Trophoblast cell (in vitro differentiated cells and primary cell): ENCODE data around the gene CYTH3.

Experiments used
- DNase-seq, 2 donors: peaks; one replicate each; pipeline ENCODE4 v3.0.0-alpha.2; 2016
- H2AFZ ChIP-seq: 2 replicates; pipeline ENCODE4 v1.6.1; 2013; ENCODE audit warnings: low read length, moderate library complexity, mild to moderate bottlenecking; ENCODE audit not compliant: insufficient read depth, poor library complexity
- H2AK5ac ChIP-seq: 2 replicates; pipeline ENCODE4 v1.6.1; 2013; ENCODE audit warnings: mild to moderate bottlenecking, low read length
- H2BK120ac ChIP-seq: 2 replicates; pipeline ENCODE4 v1.6.1; 2013; ENCODE audit warnings: low read length, mild to moderate bottlenecking, moderate library complexity; ENCODE audit not compliant: insufficient read depth, poor library complexity
- H2BK12ac ChIP-seq: 2 replicates; pipeline ENCODE4 v1.6.1; 2013; ENCODE audit warnings: mild to moderate bottlenecking, low read length, moderate library complexity
- H2BK5ac ChIP-seq: 2 replicates; pipeline ENCODE4 v1.6.1; 2013; ENCODE audit warnings: low read length, low read depth, moderate library complexity, mild to moderate bottlenecking; ENCODE audit not compliant: poor library complexity
- H3K14ac ChIP-seq: 2 replicates; pipeline ENCODE4 v1.6.1; 2013; ENCODE audit warnings: mild to moderate bottlenecking, low read length
- H3K18ac ChIP-seq: 2 replicates; pipeline ENCODE4 v1.6.1; 2013; ENCODE audit warnings: mild to moderate bottlenecking, low read length
- H3K23ac ChIP-seq: 2 replicates; pipeline ENCODE4 v1.6.1; 2013; ENCODE audit warnings: low read length
- H3K27ac ChIP-seq: 2 replicates; pipeline ENCODE4 v1.5.1; 2013; ENCODE audit warnings: low read depth, mild to moderate bottlenecking, inconsistent platforms, low read length, moderate library complexity
- H3K27me3 ChIP-seq: 2 replicates; pipeline ENCODE4 v1.6.1; 2013; ENCODE audit warnings: inconsistent platforms, mild to moderate bottlenecking, low read length, moderate library complexity; ENCODE audit not compliant: insufficient read depth
- H3K36me3 ChIP-seq, 2 experiments: 1 replicate in 1 of 2; 2 replicates in 1 of 2; pipeline ENCODE4 v1.6.1; 2013; ENCODE audit warnings: low read length in 2 of 2, mild to moderate bottlenecking in 2 of 2, moderate library complexity in 1 of 2; ENCODE audit not compliant: insufficient read depth in 2 of 2, control insufficient read depth in 1 of 2
- H3K4ac ChIP-seq: 2 replicates; pipeline ENCODE4 v1.6.1; 2013; ENCODE audit warnings: low read depth, mild to moderate bottlenecking, low read length, moderate library complexity
- H3K4me1 ChIP-seq, 2 experiments: 1 replicate in 1 of 2; 2 replicates in 1 of 2; pipeline ENCODE4 v1.6.1; 2013; ENCODE audit warnings: low read length in 2 of 2, mild to moderate bottlenecking in 2 of 2, moderate library complexity in 1 of 2; ENCODE audit not compliant: insufficient read depth in 2 of 2, control insufficient read depth in 1 of 2
- H3K4me2 ChIP-seq: 2 replicates; pipeline ENCODE4 v1.6.1; 2013; ENCODE audit warnings: inconsistent platforms, mild to moderate bottlenecking, low read length, moderate library complexity
- H3K4me3 ChIP-seq: 2 replicates; pipeline ENCODE4 v1.5.1; 2013; ENCODE audit warnings: mild to moderate bottlenecking, low read depth, low read length, inconsistent platforms
- H3K79me1 ChIP-seq: one replicate; pipeline ENCODE4 v1.6.1; 2013; ENCODE audit warnings: low read length
- H3K79me2 ChIP-seq: 2 replicates; pipeline ENCODE4 v1.6.1; 2013; ENCODE audit warnings: low read length, mild to moderate bottlenecking; ENCODE audit not compliant: control insufficient read depth, insufficient read depth, poor library complexity
- H3K9ac ChIP-seq: 2 replicates; pipeline ENCODE4 v1.6.1; 2013; ENCODE audit warnings: mild to moderate bottlenecking, low read length
- H3K9me3 ChIP-seq: 2 replicates; pipeline ENCODE4 v1.6.1; 2013; ENCODE audit warnings: low read depth, mild to moderate bottlenecking, control low read depth, inconsistent platforms, low read length; ENCODE audit not compliant: insufficient read depth
- H4K12ac ChIP-seq: 2 replicates; pipeline ENCODE4 v1.6.1; 2013; ENCODE audit warnings: low read depth, mild to moderate bottlenecking, low read length, moderate library complexity
- H4K8ac ChIP-seq: 2 replicates; pipeline ENCODE4 v1.6.1; 2013; ENCODE audit warnings: low read depth, mild to moderate bottlenecking, low read length, moderate library complexity
- H4K91ac ChIP-seq: one replicate; pipeline ENCODE4 v1.6.1; 2013; ENCODE audit warnings: low read depth, mild to moderate bottlenecking, low read length, moderate library complexity
- WGBS: extraction: QIAGEN DNeasy Blood & Tissue Kit; methylation state at CpG from one replicate; pipeline ENCODE4 v1.1.7; 2013; ENCODE audit warnings: missing lambda C conversion rate; ENCODE audit not compliant: insufficient read length, insufficient coverage; ENCODE audit errors: extremely low coverage; 5-methylcytosine and 5-hydroxymethylcytosine counted together

CYTH3 gene

DNA sequence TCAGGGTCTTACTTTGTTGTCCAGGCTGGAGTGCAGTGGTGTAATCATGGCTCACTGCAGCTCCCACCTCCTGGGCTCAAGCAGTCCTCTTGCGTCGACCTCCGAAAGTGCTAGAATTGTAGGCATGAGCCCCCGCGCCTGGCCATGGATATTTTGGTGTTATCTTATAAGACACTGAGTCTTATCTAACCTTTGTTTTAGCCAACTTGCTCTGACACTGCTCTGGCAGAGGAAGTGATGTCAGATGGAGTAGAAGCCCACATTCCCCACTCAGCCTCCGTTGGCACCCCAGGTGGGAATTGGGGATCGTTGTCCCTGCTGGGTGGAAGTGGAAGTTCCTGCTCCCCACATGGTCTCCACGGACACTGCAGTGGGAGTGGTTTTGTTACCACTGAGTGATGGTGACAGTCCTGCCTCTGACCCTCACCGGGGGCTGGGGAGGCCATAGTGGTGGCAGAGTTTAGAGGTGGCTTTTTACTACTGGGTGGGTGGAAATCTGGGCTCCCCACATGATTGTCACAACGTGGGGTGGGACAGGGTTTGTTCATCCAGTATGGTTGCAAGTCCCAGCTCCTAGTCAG lies 142.3 kb downstream of the CYTH3 start:
- Histone ChIP-seq H2AK5ac (no peak overlapping the region), H3K9ac (no peak overlapping the region), H2BK12ac (no peak overlapping the region), H3K36me3 (peaks cover 15 to 26% of the 10 kb centered on the region in 2 experiments), H3K23ac (no peak overlapping the region), H3K14ac (no peak overlapping the region), H4K91ac (no peak overlapping the region), H3K4me2 (no peak overlapping the region), H2AFZ (no peak overlapping the region), H2BK5ac (no peak overlapping the region), H2BK120ac (no peak overlapping the region), H3K9me3 (no peaks in the 10 kb centered on the region), H3K79me1 (no peaks in the 10 kb centered on the region), H3K27me3 (no peaks in the 10 kb centered on the region), H3K27ac (no peak overlapping the region), H3K4ac (no peak overlapping the region), H3K4me1 (no peaks in the 10 kb centered on the region), H3K79me2 (no peaks in the 10 kb centered on the region), H4K8ac (no peak overlapping the region), H3K18ac (no peak overlapping the region), H4K12ac (no peak overlapping the region), H3K4me3 (no peak overlapping the region)
- WGBS: no CpG with 5 or more reads among the region's 10 CpGs
- DNase-seq: no peak

DNA sequence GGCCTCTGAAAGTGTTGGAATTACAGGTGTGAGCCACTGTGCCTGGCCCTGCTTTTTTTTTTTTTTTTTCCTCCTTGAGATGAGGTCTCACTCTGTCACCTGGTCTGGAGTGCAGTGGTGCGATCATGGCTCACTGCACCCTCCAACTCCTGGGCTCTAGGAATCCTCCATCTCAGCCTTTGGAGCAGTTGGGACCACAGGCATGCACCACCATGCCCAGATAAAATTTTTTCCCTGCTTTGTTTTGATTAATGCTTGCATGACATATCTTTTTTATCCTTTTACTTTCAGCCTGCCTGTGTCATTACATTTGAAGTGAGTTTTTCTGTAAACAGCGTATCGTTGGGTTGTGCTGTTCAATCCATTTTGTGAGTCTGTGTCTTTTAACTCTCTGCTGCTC lies 144.2 kb downstream of the CYTH3 start:
- Histone ChIP-seq H3K27ac (no peak overlapping the region), H3K9me3 (no peaks in the 10 kb centered on the region), H3K4me2 (no peak overlapping the region), H3K79me1 (no peaks in the 10 kb centered on the region), H3K79me2 (no peaks in the 10 kb centered on the region), H2BK5ac (no peak overlapping the region), H3K14ac (no peak overlapping the region), H3K9ac (no peak overlapping the region), H3K36me3 (peaks cover 12 to 29% of the 10 kb centered on the region in 2 experiments), H3K4ac (no peak overlapping the region), H2AFZ (no peak overlapping the region), H3K27me3 (no peaks in the 10 kb centered on the region), H3K4me3 (no peak overlapping the region), H2BK12ac (no peak overlapping the region), H4K91ac (no peak overlapping the region), H3K23ac (no peak overlapping the region), H2AK5ac (no peak overlapping the region), H3K4me1 (no peaks in the 10 kb centered on the region), H3K18ac (no peak overlapping the region), H2BK120ac (no peak overlapping the region), H4K12ac (no peak overlapping the region), H4K8ac (no peak overlapping the region)
- no CpG with 5 or more reads among the region's 3 CpGs for WGBS
- no peak for DNase-seq

DNA sequence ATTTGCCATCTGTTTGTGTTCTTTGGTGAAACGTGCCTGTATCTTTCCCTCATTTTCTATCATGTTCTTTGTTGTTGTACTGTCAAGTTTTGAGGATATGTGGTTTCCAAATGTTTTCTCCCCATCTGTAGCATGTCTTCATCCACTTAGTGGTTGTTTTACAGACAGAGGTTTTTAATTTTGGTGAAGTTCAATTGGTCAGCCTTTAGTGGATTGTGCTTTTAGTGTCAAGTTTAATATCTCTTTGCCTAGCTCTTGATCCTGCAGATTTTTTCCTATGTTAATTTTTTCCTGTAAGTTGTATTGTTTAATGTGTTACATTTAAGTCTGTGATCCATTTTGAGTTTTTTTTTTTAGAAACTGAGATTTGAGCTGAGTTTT lies 145.3 kb downstream of the CYTH3 start:
- no peak overlapping the region for H3K4me2 ChIP-seq
- H2BK12ac ChIP-seq: no peak overlapping the region
- no peaks in the 10 kb centered on the region for H3K79me2 ChIP-seq
- no peak overlapping the region for H3K14ac ChIP-seq
- no peak overlapping the region for H3K9ac ChIP-seq
- no peak overlapping the region for H3K23ac ChIP-seq
- H4K12ac ChIP-seq: no peak overlapping the region
- no CpG with 5 or more reads among the region's 1 CpG for WGBS
- H3K79me1 ChIP-seq: no peaks in the 10 kb centered on the region
- DNase-seq: no peak
- H2AFZ ChIP-seq: no peak overlapping the region
- no peak overlapping the region for H2BK5ac ChIP-seq
- no peak overlapping the region for H3K4ac ChIP-seq
- H2BK120ac ChIP-seq: no peak overlapping the region
- no peaks in the 10 kb centered on the region for H3K4me1 ChIP-seq
- H3K27ac ChIP-seq: no peak overlapping the region
- no peaks in the 10 kb centered on the region for H3K27me3 ChIP-seq
- H4K91ac ChIP-seq: no peak overlapping the region
- peaks cover 20 to 35% of the 10 kb centered on the region in 2 experiments for H3K36me3 ChIP-seq
- H2AK5ac ChIP-seq: no peak overlapping the region
- no peaks in the 10 kb centered on the region for H3K9me3 ChIP-seq
- H3K4me3 ChIP-seq: no peak overlapping the region
- H3K18ac ChIP-seq: no peak overlapping the region
- H4K8ac ChIP-seq: no peak overlapping the region

DNA sequence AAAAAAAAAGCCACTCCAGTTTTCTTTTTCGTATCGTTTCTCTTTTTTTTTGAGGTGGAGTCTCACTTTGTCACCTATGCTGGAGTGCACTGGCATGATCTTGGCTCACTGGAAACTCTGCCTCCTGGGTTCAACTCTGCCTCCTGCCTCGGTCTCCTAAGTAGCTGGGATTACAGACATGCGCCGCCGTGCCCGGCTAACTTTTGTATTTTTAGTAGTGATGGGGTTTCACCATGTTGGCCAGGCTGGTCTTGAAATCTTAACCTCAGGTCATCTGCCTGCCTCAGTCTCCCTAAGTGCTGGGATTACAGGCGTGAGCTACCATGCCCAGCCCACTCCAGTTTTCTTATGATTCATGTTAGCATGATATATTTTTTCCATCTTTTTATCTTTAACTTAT lies 148.6 kb downstream of the CYTH3 start:
- Histone ChIP-seq H2AK5ac (no peak overlapping the region), H3K14ac (no peak overlapping the region), H3K18ac (no peak overlapping the region), H2AFZ (no peak overlapping the region), H3K4me2 (no peak overlapping the region), H3K79me1 (no peaks in the 10 kb centered on the region), H4K8ac (no peak overlapping the region), H2BK12ac (no peak overlapping the region), H2BK5ac (no peak overlapping the region), H3K36me3 (peaks cover 30 to 38% of the 10 kb centered on the region in 2 experiments), H3K23ac (no peak overlapping the region), H3K4ac (no peak overlapping the region), H3K4me3 (no peak overlapping the region), H4K91ac (no peak overlapping the region), H3K9me3 (peaks cover 2% of the 10 kb centered on the region), H3K9ac (no peak overlapping the region), H4K12ac (no peak overlapping the region), H3K4me1 (no peaks in the 10 kb centered on the region), H2BK120ac (no peak overlapping the region), H3K27me3 (no peaks in the 10 kb centered on the region), H3K79me2 (no peaks in the 10 kb centered on the region), H3K27ac (no peak overlapping the region)
- no peak for DNase-seq
- WGBS: no CpG with 5 or more reads among the region's 8 CpGs
